ENCODE data around the gene JRKL. TPM values are rescaled to one million over a fixed set of nuclear protein-coding genes. Genes with fewer than 3 reads are reported as not detected.

Gene JRKL
- total and polyA plus RNA-seq, 2 of the 13 experiments (the other 11 are each of a cell fraction or from before 2014, with no cell fraction given), result 3.2 to 4.5 TPM

DNA sequence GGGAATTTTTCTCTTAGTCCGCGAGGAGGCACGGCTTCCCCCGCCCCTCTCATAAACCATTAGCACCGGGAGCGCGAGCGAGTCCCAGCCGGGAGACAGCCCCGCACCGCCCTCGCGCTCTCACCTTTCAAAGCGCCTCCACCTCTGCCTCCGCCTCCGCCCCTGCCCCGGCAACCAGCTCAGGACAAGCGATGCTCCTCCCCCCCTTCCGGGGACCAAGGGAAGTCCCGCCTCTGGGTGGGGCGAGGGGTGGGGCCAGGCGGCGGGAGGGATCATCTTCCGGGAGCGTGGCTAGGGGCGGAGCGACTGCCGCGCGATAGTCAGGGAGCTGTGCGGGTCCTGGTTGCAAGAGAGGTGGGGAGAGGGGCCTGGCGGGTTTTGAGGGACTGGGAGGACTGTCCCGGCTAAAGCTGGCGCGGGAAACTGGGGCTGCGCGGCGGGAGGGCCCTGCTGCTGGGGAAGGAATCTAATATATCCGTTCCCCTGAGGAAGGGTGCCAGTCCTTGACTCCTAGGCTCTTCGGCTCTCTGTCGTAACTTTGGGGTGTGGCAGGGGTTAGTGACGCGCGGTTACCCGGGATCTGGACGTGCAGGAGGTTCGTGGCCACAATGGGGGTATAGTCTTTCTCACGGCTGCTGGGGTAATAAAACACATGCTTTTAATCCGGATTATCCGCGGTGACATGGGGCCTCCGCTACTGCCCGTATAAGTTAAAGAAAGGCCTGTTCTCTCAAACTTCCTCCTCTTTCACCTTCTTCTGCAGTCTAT, at the start of gene JRKL, which contains the start of gene CCDC82 (continued):
- no peak for TF ChIP-seq SIX4 (CRISPR knock-in tag; IDR thresholded peaks at IDR 0.05)
- TF ChIP-seq GATA4 (IDR thresholded peaks at IDR 0.05; ENCODE audit: borderline replicate concordance, low read depth), result no peak
- no peak; the same call in 1 of the 2 replicates for TF ChIP-seq ZNF850 (CRISPR knock-in tag; conservative IDR thresholded peaks at IDR 0.05)
- no peak for TF ChIP-seq MAFG (CRISPR knock-in tag; IDR thresholded peaks at IDR 0.05)
- TF ChIP-seq, protein P1, sequence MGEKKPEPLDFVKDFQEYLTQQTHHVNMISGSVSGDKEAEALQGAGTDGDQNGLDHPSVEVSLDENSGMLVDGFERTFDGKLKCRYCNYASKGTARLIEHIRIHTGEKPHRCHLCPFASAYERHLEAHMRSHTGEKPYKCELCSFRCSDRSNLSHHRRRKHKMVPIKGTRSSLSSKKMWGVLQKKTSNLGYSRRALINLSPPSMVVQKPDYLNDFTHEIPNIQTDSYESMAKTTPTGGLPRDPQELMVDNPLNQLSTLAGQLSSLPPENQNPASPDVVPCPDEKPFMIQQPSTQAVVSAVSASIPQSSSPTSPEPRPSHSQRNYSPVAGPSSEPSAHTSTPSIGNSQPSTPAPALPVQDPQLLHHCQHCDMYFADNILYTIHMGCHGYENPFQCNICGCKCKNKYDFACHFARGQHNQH (CRISPR knock-in tag; IDR thresholded peaks at IDR 0.05), result no peak; the same call in 1 of the 2 replicates
- TF ChIP-seq ZSCAN25 (CRISPR knock-in tag; IDR thresholded peaks at IDR 0.05), result 0 out of 2 replicates have a peak, but pooled peaks have one; percentile 64
- TF ChIP-seq, protein P2, sequence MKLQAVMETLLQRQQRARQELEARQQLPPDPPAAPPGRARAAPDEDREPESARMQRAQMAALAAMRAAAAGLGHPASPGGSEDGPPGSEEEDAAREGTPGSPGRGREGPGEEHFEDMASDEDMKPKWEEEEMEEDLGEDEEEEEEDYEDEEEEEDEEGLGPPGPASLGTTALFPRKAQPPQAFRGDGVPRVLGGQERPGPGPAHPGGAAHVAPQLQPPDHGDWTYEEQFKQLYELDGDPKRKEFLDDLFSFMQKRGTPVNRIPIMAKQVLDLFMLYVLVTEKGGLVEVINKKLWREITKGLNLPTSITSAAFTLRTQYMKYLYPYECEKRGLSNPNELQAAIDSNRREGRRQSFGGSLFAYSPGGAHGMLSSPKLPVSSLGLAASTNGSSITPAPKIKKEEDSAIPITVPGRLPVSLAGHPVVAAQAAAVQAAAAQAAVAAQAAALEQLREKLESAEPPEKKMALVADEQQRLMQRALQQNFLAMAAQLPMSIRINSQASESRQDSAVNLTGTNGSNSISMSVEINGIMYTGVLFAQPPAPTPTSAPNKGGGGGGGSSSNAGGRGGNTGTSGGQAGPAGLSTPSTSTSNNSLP (IDR thresholded peaks at IDR 0.05; ENCODE audit: low read depth, low read length), result no peak
- TF ChIP-seq, protein P3, sequence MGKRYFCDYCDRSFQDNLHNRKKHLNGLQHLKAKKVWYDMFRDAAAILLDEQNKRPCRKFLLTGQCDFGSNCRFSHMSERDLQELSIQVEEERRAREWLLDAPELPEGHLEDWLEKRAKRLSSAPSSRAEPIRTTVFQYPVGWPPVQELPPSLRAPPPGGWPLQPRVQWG (CRISPR knock-in tag; IDR thresholded peaks at IDR 0.05; ENCODE audit: borderline replicate concordance, low read depth), result no peak
- no peak for TF ChIP-seq ZNF383 (CRISPR knock-in tag; IDR thresholded peaks at IDR 0.05; ENCODE audit: borderline replicate concordance)
- no peak for TF ChIP-seq KDM3A (CRISPR knock-in tag; IDR thresholded peaks at IDR 0.05; ENCODE audit: low read depth)
- no peak for TF ChIP-seq NKX3-1 (CRISPR knock-in tag; IDR thresholded peaks at IDR 0.05)
- TF ChIP-seq KDM5A (IDR thresholded peaks at IDR 0.05; ENCODE audit: borderline replicate concordance, low read length), result 0 out of 2 replicates have a peak, but pooled peaks have one; percentile 23
- no peak for TF ChIP-seq SKI (IDR thresholded peaks at IDR 0.05; ENCODE audit: partially characterized antibody)
- no peak for TF ChIP-seq ZFP37 (CRISPR knock-in tag; IDR thresholded peaks at IDR 0.05; ENCODE audit: borderline replicate concordance)
- no peak for TF ChIP-seq RBAK (CRISPR knock-in tag; IDR thresholded peaks at IDR 0.05)
- TF ChIP-seq HDAC6 (IDR thresholded peaks at IDR 0.05; ENCODE audit: low read depth, low read length), result no peak
- no peak for TF ChIP-seq SOX13 (IDR thresholded peaks at IDR 0.05)
- peak in 1 of 2 experiments; percentile 18; a peak in 1 of 4 replicates for TF ChIP-seq SOX13 (CRISPR knock-in tag; conservative IDR thresholded peaks at IDR 0.05 in 1 of 2, IDR thresholded peaks at IDR 0.05 in 1 of 2)
- no peak for TF ChIP-seq FOSL1 (CRISPR knock-in tag; IDR thresholded peaks at IDR 0.05; ENCODE audit: borderline replicate concordance)
- no peak for TF ChIP-seq MBNL3 (CRISPR knock-in tag; conservative IDR thresholded peaks at IDR 0.05)
- no peak for TF ChIP-seq FOXP1 (IDR thresholded peaks at IDR 0.05)
- no peak for TF ChIP-seq FOXP1 (CRISPR knock-in tag; IDR thresholded peaks at IDR 0.05)
- TF ChIP-seq, protein P4, sequence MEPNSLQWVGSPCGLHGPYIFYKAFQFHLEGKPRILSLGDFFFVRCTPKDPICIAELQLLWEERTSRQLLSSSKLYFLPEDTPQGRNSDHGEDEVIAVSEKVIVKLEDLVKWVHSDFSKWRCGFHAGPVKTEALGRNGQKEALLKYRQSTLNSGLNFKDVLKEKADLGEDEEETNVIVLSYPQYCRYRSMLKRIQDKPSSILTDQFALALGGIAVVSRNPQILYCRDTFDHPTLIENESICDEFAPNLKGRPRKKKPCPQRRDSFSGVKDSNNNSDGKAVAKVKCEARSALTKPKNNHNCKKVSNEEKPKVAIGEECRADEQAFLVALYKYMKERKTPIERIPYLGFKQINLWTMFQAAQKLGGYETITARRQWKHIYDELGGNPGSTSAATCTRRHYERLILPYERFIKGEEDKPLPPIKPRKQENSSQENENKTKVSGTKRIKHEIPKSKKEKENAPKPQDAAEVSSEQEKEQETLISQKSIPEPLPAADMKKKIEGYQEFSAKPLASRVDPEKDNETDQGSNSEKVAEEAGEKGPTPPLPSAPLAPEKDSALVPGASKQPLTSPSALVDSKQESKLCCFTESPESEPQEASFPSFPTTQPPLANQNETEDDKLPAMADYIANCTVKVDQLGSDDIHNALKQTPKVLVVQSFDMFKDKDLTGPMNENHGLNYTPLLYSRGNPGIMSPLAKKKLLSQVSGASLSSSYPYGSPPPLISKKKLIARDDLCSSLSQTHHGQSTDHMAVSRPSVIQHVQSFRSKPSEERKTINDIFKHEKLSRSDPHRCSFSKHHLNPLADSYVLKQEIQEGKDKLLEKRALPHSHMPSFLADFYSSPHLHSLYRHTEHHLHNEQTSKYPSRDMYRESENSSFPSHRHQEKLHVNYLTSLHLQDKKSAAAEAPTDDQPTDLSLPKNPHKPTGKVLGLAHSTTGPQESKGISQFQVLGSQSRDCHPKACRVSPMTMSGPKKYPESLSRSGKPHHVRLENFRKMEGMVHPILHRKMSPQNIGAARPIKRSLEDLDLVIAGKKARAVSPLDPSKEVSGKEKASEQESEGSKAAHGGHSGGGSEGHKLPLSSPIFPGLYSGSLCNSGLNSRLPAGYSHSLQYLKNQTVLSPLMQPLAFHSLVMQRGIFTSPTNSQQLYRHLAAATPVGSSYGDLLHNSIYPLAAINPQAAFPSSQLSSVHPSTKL (CRISPR knock-in tag; IDR thresholded peaks at IDR 0.05), result peak; percentile 35; the same call in 1 of the 2 replicates
- TF ChIP-seq GABPB1 (CRISPR knock-in tag; IDR thresholded peaks at IDR 0.05), result peak; percentile 97

All from HepG2 (cell line).